Stimulated activated CD4-positive, alpha-beta T cell treated with anti-CD3 and anti-CD28 coated beads, TNF-alpha, amount 100 ng/mL, for 1 hour (primary cell): ENCODE data around the gene GLDN.
"Not testable (repeated sequence)": the region's sequence is repeated elsewhere in the genome, so short reads cannot be mapped to it uniquely, and the experiment has no call there.

ENCODE experiments used
- DNase-seq, 3 donors: peaks; one replicate each; pipeline ENCODE4 v3.0.0-alpha.2; 2020; ENCODE audit warnings: low read depth in 3 of 3, low spot score in 1 of 3

Gene GLDN

DNA sequence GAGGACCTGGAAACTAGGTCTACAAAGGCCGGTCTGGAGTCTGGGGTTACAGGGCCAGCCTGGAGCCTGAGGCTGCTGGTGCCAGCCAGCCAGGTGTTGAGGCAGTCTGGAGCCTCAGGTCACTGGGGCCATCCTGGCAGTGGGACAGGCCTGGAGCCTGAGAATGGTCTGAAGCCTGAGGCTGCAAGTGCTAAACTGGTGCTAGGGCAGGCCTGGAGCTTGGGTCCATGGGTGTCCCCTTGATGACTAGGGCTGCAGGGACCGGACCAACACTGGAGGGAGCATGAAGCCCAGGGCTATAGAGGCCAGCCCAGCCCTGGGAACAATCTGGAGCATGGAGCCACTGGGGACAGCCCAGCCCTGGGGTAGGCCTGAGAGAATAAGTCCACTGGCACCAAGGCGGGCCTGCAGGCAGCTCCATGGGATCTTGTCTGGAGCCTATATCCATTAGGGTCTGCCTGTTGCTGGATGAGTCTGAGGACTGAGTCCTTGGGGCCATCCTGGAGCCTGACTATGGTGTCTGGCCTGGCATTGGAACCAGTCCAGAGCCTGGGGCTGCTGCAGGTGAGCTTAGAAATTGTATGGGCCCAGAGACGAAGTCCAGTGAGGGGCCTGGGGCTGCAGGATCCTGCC, 101.9 kb downstream of the GLDN start:
- no peak for DNase-seq

GRCh38 chr15:51444112-51444511, 102.7 kb downstream of the GLDN start:
- no peak for DNase-seq

GRCh38 chr15:51444807-51445206, 103.4 kb downstream of the GLDN start:
- DNase-seq: no peak

DNA sequence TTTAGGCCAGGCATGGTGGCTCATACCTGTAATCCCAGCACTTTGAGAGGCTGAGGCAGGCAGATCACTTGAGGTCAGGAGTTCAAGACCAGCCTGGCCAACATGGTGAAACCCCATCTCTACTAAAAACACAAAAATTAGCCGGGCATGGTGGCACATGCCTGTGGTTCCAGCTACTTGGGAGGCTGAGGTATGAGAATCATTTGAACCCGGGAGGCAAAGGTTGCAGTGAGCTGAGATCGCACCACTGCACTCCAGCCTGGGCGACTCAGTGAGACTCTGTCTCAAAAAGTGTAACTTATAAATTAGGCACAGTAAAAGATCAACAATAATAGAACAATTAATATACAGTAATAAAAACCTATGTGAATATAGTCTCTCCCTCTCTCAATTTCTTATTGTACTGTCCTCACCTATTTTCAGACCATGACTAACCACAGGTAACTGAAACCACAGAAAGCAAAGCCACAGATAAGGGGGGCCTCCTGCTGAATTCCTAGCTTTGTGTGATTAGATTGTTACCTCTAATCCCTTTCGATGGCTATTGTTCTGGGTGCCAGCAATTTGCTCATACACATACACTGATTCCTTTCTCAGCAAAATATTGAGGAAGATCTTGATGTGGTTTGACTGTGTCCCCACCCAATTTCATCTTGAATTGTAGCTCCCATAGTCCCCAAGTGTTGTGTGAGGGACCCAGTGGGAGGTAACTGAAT, 104.7 kb downstream of the GLDN start:
- not testable (repeated sequence) for DNase-seq

- DNase-seq: no peak
Observed at GRCh38 chr15:51447855-51448621, 106.6 kb downstream of the GLDN start.

DNA sequence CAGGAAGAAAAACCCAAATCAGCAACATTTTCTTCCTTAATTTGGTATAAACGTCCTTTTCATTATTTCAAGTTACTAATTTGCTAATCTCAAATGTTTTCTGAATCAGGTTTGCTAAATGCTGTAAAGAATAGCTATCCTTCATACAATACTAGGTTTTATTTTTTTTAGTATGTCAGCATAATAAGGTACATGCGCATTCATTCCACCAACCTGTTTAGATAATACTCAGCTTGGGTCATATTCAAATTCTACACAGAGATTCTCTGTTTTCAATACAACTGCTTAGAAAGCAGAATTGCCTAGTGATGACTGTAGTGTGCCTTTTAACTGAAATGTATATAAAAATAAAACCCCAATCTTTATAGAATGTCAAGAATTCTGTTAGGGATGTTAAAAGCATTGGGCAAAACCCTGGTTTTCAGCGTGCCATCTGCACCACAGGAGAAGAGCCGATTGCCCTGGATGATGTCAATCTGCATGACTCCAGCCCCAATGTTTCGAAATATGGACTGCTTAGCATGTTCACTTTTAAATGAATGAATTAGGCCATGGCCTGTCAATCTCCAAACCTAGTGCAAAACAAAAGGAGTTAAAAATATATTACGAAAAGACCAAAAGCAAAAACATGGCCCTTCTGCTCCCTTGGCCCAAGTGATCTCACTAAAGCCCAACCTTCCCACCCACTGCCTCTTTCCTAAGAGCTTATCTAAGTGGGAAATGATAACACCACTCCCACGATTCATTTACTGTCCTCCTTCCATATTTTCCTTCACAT, 107.4 kb downstream of the GLDN start:
- DNase-seq: no peak

GRCh38 chr15:51450001-51450400, 108.5 kb downstream of the GLDN start:
- DNase-seq: no peak
